OCI-LY7 (cell line): ENCODE results near the gene LYRM2. TPM values are rescaled to one million over a fixed set of nuclear protein-coding genes. Genes with fewer than 3 reads are reported as not detected.

ENCODE experiments used
- BruUV-seq: library from RNA; stranded (reverse); fragments of 400-500 nt; replicated peaks from 2 replicates; lab custom pipeline; 2021; lab: Mats Ljungman, UMichigan
- CTCF ChIA-PET: fragments of 300-600 bp; sonication (Branson Sonifier 250); formaldehyde crosslinking; loops from one replicate; lab custom pipeline; 2022; ENCODE audit warnings: antibody characterized with exemption; ENCODE audit not compliant: unreplicated experiment; lab: Charles Lee
- POLR2A ChIA-PET: fragments of 300-600 bp; sonication (Branson Sonifier 250); formaldehyde crosslinking; loops from one replicate; lab custom pipeline; 2022; ENCODE audit warnings: antibody characterized with exemption; lab: Charles Lee
- DNase-seq: peaks from one replicate; pipeline ENCODE4 v3.0.0-alpha.2; 2015; ENCODE audit warnings: low spot score
- H2AFZ ChIP-seq: fragments of 200-600 bp; sonication (generic), shearing (Covaris generic); 2 replicates; pipeline ENCODE4 v1.6.1; 2014; ENCODE audit warnings: mild to moderate bottlenecking, antibody characterized with exemption, low read length, moderate library complexity
- H3K27ac ChIP-seq: fragments of 200-600 bp; sonication (generic); 2 replicates; pipeline ENCODE4 v1.5.1; 2014; ENCODE audit warnings: mixed run types, low read depth, mild to moderate bottlenecking, moderate library complexity, low read length, inconsistent platforms; ENCODE audit not compliant: poor library complexity, severe bottlenecking
- H3K36me3 ChIP-seq: fragments of 200-600 bp; sonication (generic); 2 replicates; pipeline ENCODE4 v1.6.1; 2014; ENCODE audit warnings: mild to moderate bottlenecking, antibody characterized with exemption, low read length, moderate library complexity, mixed read lengths; ENCODE audit not compliant: insufficient read depth
- H3K4me1 ChIP-seq: fragments of 200-600 bp; sonication (generic); 2 replicates; pipeline ENCODE4 v1.5.1; 2014; ENCODE audit warnings: mild to moderate bottlenecking, low read length; ENCODE audit not compliant: insufficient read depth, poor library complexity, severe bottlenecking
- H3K4me2 ChIP-seq: fragments of 200-600 bp; sonication (generic); 2 replicates; pipeline ENCODE4 v1.6.1; 2014; ENCODE audit warnings: mild to moderate bottlenecking, low read length
- H3K4me3 ChIP-seq: fragments of 200-600 bp; sonication (generic); 2 replicates; pipeline ENCODE4 v1.5.1; 2014; ENCODE audit warnings: mild to moderate bottlenecking, low read depth, low read length; ENCODE audit not compliant: poor library complexity, severe bottlenecking
- H3K79me2 ChIP-seq: fragments of 200-600 bp; sonication (generic); 2 replicates; pipeline ENCODE4 v1.6.1; 2016; ENCODE audit warnings: low read depth, mild to moderate bottlenecking, low read length, moderate library complexity, mixed read lengths; ENCODE audit not compliant: insufficient read depth
- H3K9me2 ChIP-seq: fragments of 200-600 bp; sonication (generic); 2 replicates; pipeline ENCODE4 v1.6.1; 2016; ENCODE audit warnings: mild to moderate bottlenecking, low read length, mixed read lengths; ENCODE audit not compliant: insufficient read depth
- H3K9me3 ChIP-seq: fragments of 200-600 bp; sonication (generic); 2 replicates; pipeline ENCODE4 v1.6.1; 2014; ENCODE audit warnings: mild to moderate bottlenecking, mixed run types, low read length, mixed read lengths
- H4K20me1 ChIP-seq: fragments of 200-600 bp; sonication (generic); 2 replicates; pipeline ENCODE4 v1.6.1; 2014; ENCODE audit warnings: mild to moderate bottlenecking, antibody characterized with exemption, low read length, moderate library complexity, mixed read lengths; ENCODE audit not compliant: insufficient read depth
- EZH2phosphoT487 ChIP-seq: fragments of 200-600 bp; sonication (generic); IDR thresholded peaks from 2 replicates; pipeline ENCODE4 v1.6.1; 2018; ENCODE audit warnings: low read depth, borderline replicate concordance, mild to moderate bottlenecking, mixed run types, antibody characterized with exemption, low read length, moderate library complexity, mixed read lengths
- intact Hi-C: fragments of 100-400 bp; cut with micrococcal nuclease; formaldehyde crosslinking; loops from one replicate; pipeline ENCODE4 v1.10.0; 2022; ENCODE audit not compliant: unreplicated experiment
- total RNA-seq, 2 experiments: library from RNA; depleted of rRNA in 1 of 2; stranded (reverse); fragments of >200 nt in 1 of 2; shearing (Covaris generic) in 1 of 2; gene quantifications; 2 replicates each; pipeline ENCODE4 v1.2.3, GENCODE V29; 2014 to 2022
- TF ChIP-seq, protein P1 (sequence below): fragments of 200-600 bp; sonication (generic); conservative IDR thresholded peaks from 2 replicates; pipeline ENCODE4 v1.5.1; 2014; ENCODE audit warnings: mild to moderate bottlenecking, antibody characterized with exemption, low read length, moderate library complexity, mixed read lengths

LYRM2 gene
- total RNA-seq, 2 experiments from 2014 or later, result 17.7 to 40.6 TPM

DNA sequence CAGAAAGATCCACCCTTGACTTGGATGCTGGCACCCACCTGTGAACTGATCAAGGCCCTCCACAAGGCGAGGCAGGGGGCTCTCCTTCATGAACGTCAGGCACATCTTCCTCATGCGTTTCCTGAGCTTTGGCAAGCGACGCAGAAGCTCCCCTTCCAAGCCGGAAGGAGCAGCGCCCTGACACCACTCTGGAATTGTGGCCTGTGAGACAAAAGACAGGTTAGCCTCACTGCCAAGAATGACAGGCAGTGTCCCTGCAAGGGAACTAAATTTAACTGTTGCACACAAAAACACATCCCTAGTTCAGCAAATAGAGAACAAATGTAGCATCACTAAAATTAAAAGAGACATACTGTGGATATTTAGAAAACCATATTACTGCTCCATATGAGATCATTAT lies 42.0 kb upstream of the LYRM2 start:
- ChIA-PET POLR2A (no interaction called here), CTCF (no interaction called here)
- BruUV-seq, result no TSS peak
- Histone ChIP-seq H3K79me2 (no peaks in the 10 kb centered on the region), H3K9me3 (no peaks in the 10 kb centered on the region), H3K4me2 (no peak overlapping the region), H4K20me1 (no peaks in the 10 kb centered on the region), H3K27ac (no peak overlapping the region), H3K9me2 (no peaks in the 10 kb centered on the region), H3K4me1 (no peaks in the 10 kb centered on the region), H2AFZ (no peak overlapping the region), H3K4me3 (no peak overlapping the region), H3K36me3 (peaks cover 95% of the 10 kb centered on the region)
- no peak for DNase-seq
- intact Hi-C loops, result no loop called here
- TF ChIP-seq, protein P1, sequence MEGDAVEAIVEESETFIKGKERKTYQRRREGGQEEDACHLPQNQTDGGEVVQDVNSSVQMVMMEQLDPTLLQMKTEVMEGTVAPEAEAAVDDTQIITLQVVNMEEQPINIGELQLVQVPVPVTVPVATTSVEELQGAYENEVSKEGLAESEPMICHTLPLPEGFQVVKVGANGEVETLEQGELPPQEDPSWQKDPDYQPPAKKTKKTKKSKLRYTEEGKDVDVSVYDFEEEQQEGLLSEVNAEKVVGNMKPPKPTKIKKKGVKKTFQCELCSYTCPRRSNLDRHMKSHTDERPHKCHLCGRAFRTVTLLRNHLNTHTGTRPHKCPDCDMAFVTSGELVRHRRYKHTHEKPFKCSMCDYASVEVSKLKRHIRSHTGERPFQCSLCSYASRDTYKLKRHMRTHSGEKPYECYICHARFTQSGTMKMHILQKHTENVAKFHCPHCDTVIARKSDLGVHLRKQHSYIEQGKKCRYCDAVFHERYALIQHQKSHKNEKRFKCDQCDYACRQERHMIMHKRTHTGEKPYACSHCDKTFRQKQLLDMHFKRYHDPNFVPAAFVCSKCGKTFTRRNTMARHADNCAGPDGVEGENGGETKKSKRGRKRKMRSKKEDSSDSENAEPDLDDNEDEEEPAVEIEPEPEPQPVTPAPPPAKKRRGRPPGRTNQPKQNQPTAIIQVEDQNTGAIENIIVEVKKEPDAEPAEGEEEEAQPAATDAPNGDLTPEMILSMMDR, result no peak
- no peak for TF ChIP-seq EZH2phosphoT487

DNA sequence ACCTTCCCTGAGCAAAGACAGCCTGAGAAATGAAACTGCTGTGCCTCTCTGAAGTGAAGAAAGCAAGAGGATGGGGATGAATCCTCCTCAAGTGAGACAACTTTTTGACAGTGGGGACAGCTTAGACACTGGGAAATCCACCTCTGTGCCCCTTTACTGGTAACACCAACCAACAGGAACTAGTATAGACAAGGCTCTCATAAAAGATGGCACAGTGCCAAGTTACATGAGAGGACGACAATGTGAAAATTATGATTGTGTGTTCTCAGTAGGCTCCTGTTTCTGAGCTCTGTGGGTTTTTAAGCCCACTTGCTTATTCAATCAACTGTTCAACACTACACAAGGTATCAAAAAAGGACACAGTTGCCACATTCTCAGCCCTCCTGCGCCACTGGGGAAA lies 41.6 kb upstream of the LYRM2 start:
- Histone ChIP-seq H4K20me1 (no peaks in the 10 kb centered on the region), H3K4me1 (no peaks in the 10 kb centered on the region), H3K36me3 (peaks cover 95% of the 10 kb centered on the region), H3K4me2 (no peak overlapping the region), H3K27ac (no peak overlapping the region), H3K9me2 (no peaks in the 10 kb centered on the region), H3K9me3 (no peaks in the 10 kb centered on the region), H3K79me2 (no peaks in the 10 kb centered on the region), H2AFZ (no peak overlapping the region), H3K4me3 (no peak overlapping the region)
- no peak for DNase-seq
- no TSS peak for BruUV-seq
- intact Hi-C loops, result no loop called here
- ChIA-PET CTCF (no interaction called here), POLR2A (no interaction called here)
- TF ChIP-seq EZH2phosphoT487, result no peak
- TF ChIP-seq, protein P1, result no peak

DNA sequence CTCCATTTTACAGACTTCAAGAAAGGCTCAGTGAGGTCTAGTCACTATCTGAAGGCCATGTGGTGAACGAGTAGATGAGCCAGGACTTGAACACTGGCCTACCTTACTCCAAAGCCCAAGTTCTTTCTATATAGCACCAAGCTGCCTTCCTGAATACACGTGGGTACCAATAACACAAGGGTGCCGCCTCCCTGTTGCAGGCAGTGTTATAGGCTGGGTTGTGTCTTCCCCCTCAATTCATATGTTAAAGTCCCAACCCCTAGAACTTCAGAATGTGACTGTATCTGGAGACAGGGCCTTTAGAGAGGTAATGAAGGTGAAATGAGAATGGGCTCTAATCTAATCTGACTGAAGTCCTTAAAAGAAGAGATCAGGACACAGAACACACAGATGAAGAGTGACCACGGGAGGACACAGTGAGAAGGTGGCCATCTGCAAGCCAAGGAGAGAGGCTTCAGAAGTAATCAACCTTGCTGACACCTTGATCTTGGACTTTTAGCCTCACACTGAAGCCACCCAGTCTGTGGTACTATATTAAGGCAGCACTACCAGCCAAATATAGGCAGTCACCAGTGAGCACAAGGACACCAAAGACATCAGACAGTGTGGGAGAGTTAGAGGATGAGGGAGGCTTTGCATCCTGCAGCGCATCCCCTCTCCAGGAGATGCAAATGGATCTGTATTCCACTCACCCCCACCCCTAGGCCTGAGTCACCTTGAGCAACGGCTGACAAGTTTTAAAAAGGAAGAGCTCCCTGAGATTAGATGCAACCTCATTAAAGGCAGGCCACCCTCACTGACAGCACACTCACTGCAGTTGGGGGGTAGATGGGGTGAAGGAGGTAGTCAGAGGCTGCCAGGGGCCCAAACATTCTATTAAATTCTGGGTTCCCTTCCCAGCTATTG lies 40.9 kb upstream of the LYRM2 start:
- no peak for TF ChIP-seq EZH2phosphoT487
- TF ChIP-seq, protein P1, result no peak
- Histone ChIP-seq H3K4me2 (no peak overlapping the region), H4K20me1 (no peaks in the 10 kb centered on the region), H3K9me3 (no peaks in the 10 kb centered on the region), H3K27ac (no peak overlapping the region), H3K36me3 (peaks cover 95% of the 10 kb centered on the region), H3K4me1 (no peaks in the 10 kb centered on the region), H3K9me2 (no peaks in the 10 kb centered on the region), H3K79me2 (no peaks in the 10 kb centered on the region), H3K4me3 (no peak overlapping the region), H2AFZ (no peak overlapping the region)
- intact Hi-C loops, result no loop called here
- ChIA-PET POLR2A (no interaction called here), CTCF (no interaction called here)
- no peak for DNase-seq
- no TSS peak for BruUV-seq
